ENCODE results near the gene SCP2.

DNA sequence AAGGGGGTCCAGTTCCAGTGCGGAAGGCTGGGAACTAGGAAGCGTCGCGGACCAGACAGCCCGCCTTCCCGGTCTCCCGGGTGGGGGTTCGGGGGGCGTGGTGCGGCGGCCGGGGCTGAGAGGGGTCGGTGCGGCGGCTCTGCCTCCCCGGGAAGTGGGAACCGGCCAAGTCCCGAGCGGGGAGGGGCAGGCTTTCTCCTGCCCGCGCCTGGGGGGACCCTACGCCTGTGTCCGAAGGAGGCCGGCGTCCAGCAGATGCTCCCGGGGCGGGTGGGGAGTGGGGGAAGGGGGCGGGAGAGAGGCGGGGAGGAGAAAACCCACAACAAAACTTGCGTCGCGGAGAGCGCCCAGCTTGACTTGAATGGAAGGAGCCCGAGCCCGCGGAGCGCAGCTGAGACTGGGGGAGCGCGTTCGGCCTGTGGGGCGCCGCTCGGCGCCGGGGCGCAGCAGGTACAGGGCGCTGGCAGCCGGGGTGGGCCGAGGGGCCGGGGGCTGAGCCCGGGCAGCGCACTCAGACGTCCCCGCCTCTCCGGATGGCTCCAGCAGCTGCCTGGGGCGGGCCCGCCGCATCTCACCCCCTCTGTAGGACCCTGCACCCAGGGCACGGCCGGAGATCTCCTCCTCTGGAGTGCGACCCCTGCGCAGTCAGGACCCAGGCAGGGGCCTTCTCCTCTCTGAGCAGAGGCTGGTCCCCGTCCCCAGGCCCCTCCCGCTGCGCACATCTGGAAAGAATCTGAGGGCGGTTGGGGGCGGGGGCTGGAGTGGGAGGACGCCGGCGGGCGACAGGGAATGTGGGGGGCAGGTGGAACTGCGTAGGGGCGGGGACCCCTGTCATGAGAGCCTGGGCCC, 135.0 kb downstream of the SCP2 start, which contains the start of gene PODN:
- TF ChIP-seq ZFP3 (CRISPR knock-in tag; IDR thresholded peaks at IDR 0.05): no peak
- TF ChIP-seq ISL1 (CRISPR knock-in tag; IDR thresholded peaks at IDR 0.05): no peak
- TF ChIP-seq ARNTL (CRISPR knock-in tag; IDR thresholded peaks at IDR 0.05; ENCODE audit: borderline replicate concordance, low read depth): no peak
- TF ChIP-seq ESRRG (CRISPR knock-in tag; IDR thresholded peaks at IDR 0.05): no peak

All from SK-N-SH treated with all-trans-retinoic acid at 6 μM for 48 hours (cell line).